Panc1 (cell line): Measurements from ENCODE around the gene VWA8. TPM values are rescaled to one million over a fixed set of nuclear protein-coding genes. Genes with fewer than 3 reads are reported as not detected.

Source experiments
- ATAC-seq: fragments of 200-7000 bp; cut with Tn5 transposase; 2 replicates; pipeline ENCODE4 v1.9.1; 2020; ENCODE audit warnings: mild to moderate bottlenecking, moderate library complexity
- BruUV-seq: library from RNA; stranded (reverse); fragments of 400-500 nt; replicated peaks from 2 replicates; lab custom pipeline; 2021; lab: Mats Ljungman, UMichigan
- CTCF ChIA-PET: fragments of 300-600 bp; sonication (Branson Sonifier 250); formaldehyde crosslinking; loops from one replicate; lab custom pipeline; 2022; ENCODE audit warnings: antibody characterized with exemption; lab: Charles Lee
- POLR2A ChIA-PET: fragments of 300-600 bp; sonication (Branson Sonifier 250); formaldehyde crosslinking; loops from one replicate; lab custom pipeline; 2022; ENCODE audit warnings: antibody characterized with exemption; lab: Charles Lee
- DNase-seq: peaks from one replicate; pipeline ENCODE4 v3.0.0-alpha.2; 2010; ENCODE audit warnings: low read depth, low spot score
- H3K27ac ChIP-seq: 2 replicates; pipeline ENCODE4 v1.5.1; 2011; ENCODE audit warnings: mild to moderate bottlenecking, low read length, inconsistent platforms
- H3K27me3 ChIP-seq: fragments of 200-500 bp; sonication (Bioruptor generic); 2 replicates; pipeline ENCODE4 v1.6.0; 2014; ENCODE audit warnings: low read length, inconsistent platforms; ENCODE audit not compliant: control insufficient read depth, insufficient read depth
- H3K36me3 ChIP-seq: fragments of 200-500 bp; sonication (Bioruptor generic); 2 replicates; pipeline ENCODE4 v1.5.1; 2014; ENCODE audit warnings: inconsistent platforms, mild to moderate bottlenecking, low read length, moderate library complexity; ENCODE audit not compliant: control insufficient read depth, insufficient read depth
- H3K4me1 ChIP-seq: 2 replicates; pipeline ENCODE4 v1.5.1; 2011; ENCODE audit warnings: inconsistent platforms, mild to moderate bottlenecking, low read length, moderate library complexity; ENCODE audit not compliant: control insufficient read depth, insufficient read depth
- H3K4me3 ChIP-seq, 2 experiments: 2 replicates each; pipeline ENCODE4 v1.5.1; 2011 to 2012; ENCODE audit warnings: low read depth in 2 of 2, low read length in 2 of 2, mild to moderate bottlenecking in 2 of 2, inconsistent platforms in 1 of 2, moderate library complexity in 1 of 2
- H3K9me3 ChIP-seq: fragments of 200-500 bp; sonication (Bioruptor generic); 2 replicates; pipeline ENCODE4 v1.5.1; 2014; ENCODE audit warnings: low read depth, mild to moderate bottlenecking, inconsistent platforms, low read length, moderate library complexity; ENCODE audit not compliant: control insufficient read depth, insufficient read depth
- POLR2AphosphoS5 ChIP-seq: IDR thresholded peaks from 2 replicates; pipeline ENCODE4 v1.6.1; 2012; ENCODE audit warnings: mild to moderate bottlenecking, low read depth, low read length, moderate library complexity
- SIN3A ChIP-seq: IDR thresholded peaks from 2 replicates; pipeline ENCODE4 v1.6.1; 2012; ENCODE audit warnings: low read depth, mild to moderate bottlenecking, low read length, moderate library complexity, borderline replicate concordance; ENCODE audit not compliant: insufficient read depth
- TCF7L2 ChIP-seq: IDR thresholded peaks from 2 replicates; pipeline ENCODE4 v1.6.1; 2011; ENCODE audit warnings: mild to moderate bottlenecking, low read depth, low read length, inconsistent platforms
- in situ Hi-C: cut with HindIII; loops from 2 replicates; pipeline ENCODE4 v1.10.0; 2016; ENCODE audit warnings: low sequenced_read_pairs, low pct_unique_long_range_greater_than_20kb
- intact Hi-C: fragments of 100-400 bp; cut with micrococcal nuclease; formaldehyde crosslinking; loops from one replicate; pipeline ENCODE4 v1.10.0; 2022; ENCODE audit not compliant: unreplicated experiment
- total RNA-seq: library from RNA; stranded (reverse); gene quantifications from one replicate; pipeline ENCODE4 v1.2.1, GENCODE V29; 2021; ENCODE audit not compliant: unreplicated experiment
- TF ChIP-seq, protein P1 (sequence below): fragments of 450-650 bp; IDR thresholded peaks from 2 replicates; pipeline ENCODE4 v1.5.1; 2017; ENCODE audit warnings: mild to moderate bottlenecking
- TF ChIP-seq, protein P2 (sequence below), 2 experiments: IDR thresholded peaks; 2 replicates each; pipeline ENCODE4 v1.6.1; 2011 to 2012; ENCODE audit warnings: low read depth in 2 of 2, control low read depth in 1 of 2, low read length in 1 of 2, mild to moderate bottlenecking in 1 of 2, moderate library complexity in 1 of 2; ENCODE audit not compliant: insufficient read depth in 1 of 2

The VWA8 gene
- total RNA-seq, 1 experiment from 2014 or later = 11.2 TPM

DNA sequence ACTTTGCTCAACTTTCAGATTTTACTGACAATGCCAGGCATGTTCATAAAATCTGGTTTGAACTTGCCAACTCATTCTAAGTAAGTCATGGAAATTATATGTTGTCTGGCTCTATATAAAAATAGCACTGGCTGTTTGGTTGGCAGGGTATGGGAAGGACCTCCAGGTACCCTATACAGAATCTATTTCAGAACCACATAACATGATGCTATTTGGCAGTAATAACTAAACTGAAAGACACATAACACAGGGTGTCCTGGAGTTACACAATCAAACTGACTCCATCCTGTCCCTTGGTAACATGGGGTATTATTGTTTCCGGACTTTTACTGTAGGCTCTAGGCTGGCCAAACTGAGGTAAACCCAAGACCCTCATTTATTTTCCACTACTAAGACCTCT, 254.8 kb downstream of the VWA8 start:
- CTCF ChIA-PET = no interaction called here
- DNase-seq (no peak), ATAC-seq (no peak)
- intact Hi-C loops (no loop called here), in situ Hi-C loops (no loop called here)
- no peaks in the 10 kb centered on the region for H3K9me3 ChIP-seq
- no peaks in the 10 kb centered on the region for H3K4me1 ChIP-seq
- H3K27ac ChIP-seq = no peak overlapping the region
- TF ChIP-seq, protein P1, sequence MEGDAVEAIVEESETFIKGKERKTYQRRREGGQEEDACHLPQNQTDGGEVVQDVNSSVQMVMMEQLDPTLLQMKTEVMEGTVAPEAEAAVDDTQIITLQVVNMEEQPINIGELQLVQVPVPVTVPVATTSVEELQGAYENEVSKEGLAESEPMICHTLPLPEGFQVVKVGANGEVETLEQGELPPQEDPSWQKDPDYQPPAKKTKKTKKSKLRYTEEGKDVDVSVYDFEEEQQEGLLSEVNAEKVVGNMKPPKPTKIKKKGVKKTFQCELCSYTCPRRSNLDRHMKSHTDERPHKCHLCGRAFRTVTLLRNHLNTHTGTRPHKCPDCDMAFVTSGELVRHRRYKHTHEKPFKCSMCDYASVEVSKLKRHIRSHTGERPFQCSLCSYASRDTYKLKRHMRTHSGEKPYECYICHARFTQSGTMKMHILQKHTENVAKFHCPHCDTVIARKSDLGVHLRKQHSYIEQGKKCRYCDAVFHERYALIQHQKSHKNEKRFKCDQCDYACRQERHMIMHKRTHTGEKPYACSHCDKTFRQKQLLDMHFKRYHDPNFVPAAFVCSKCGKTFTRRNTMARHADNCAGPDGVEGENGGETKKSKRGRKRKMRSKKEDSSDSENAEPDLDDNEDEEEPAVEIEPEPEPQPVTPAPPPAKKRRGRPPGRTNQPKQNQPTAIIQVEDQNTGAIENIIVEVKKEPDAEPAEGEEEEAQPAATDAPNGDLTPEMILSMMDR = no peak
- BruUV-seq = no TSS peak
- H3K36me3 ChIP-seq = no peaks in the 10 kb centered on the region
- no peak overlapping the region for H3K4me3 ChIP-seq
- no peaks in the 10 kb centered on the region for H3K27me3 ChIP-seq
- POLR2A ChIA-PET = no interaction called here

DNA sequence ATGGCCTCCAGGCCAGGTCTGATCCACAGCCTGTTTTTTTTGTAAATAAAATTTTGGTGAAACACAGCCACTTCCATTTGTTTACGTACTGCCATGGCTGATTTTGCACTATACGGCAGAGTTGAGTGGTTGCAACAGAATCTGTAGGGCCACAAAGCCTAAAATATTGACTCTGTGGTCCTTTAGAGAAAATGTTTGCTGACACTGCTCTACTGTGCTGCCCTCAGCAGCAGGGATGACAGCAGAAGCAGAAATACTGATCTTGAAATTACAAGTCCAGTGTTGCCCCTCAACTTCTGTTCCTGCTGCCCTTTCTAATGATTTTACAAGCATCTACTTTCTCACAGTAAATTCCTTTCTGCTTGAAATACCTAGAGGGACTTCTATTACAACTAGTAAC, 258.4 kb downstream of the VWA8 start:
- DNase-seq = no peak
- Histone ChIP-seq H3K4me1 (no peaks in the 10 kb centered on the region), H3K9me3 (no peaks in the 10 kb centered on the region), H3K4me3 (no peak overlapping the region), H3K27me3 (no peaks in the 10 kb centered on the region), H3K36me3 (no peaks in the 10 kb centered on the region), H3K27ac (no peak overlapping the region)
- no TSS peak for BruUV-seq
- in situ Hi-C loops (no loop called here), intact Hi-C loops (no loop called here)
- no peak for ATAC-seq
- TF ChIP-seq, protein P2, sequence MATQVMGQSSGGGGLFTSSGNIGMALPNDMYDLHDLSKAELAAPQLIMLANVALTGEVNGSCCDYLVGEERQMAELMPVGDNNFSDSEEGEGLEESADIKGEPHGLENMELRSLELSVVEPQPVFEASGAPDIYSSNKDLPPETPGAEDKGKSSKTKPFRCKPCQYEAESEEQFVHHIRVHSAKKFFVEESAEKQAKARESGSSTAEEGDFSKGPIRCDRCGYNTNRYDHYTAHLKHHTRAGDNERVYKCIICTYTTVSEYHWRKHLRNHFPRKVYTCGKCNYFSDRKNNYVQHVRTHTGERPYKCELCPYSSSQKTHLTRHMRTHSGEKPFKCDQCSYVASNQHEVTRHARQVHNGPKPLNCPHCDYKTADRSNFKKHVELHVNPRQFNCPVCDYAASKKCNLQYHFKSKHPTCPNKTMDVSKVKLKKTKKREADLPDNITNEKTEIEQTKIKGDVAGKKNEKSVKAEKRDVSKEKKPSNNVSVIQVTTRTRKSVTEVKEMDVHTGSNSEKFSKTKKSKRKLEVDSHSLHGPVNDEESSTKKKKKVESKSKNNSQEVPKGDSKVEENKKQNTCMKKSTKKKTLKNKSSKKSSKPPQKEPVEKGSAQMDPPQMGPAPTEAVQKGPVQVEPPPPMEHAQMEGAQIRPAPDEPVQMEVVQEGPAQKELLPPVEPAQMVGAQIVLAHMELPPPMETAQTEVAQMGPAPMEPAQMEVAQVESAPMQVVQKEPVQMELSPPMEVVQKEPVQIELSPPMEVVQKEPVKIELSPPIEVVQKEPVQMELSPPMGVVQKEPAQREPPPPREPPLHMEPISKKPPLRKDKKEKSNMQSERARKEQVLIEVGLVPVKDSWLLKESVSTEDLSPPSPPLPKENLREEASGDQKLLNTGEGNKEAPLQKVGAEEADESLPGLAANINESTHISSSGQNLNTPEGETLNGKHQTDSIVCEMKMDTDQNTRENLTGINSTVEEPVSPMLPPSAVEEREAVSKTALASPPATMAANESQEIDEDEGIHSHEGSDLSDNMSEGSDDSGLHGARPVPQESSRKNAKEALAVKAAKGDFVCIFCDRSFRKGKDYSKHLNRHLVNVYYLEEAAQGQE (IDR thresholded peaks at IDR 0.05; ENCODE audit: insufficient read depth in 1 of 2, low read depth in 2 of 2, low read length in 1 of 2) = no peak
- TF ChIP-seq, protein P1 = no peak
- TF ChIP-seq TCF7L2 (no peak), POLR2AphosphoS5 (no peak), SIN3A (no peak)
- CTCF ChIA-PET = no interaction called here
- POLR2A ChIA-PET = no interaction called here

DNA sequence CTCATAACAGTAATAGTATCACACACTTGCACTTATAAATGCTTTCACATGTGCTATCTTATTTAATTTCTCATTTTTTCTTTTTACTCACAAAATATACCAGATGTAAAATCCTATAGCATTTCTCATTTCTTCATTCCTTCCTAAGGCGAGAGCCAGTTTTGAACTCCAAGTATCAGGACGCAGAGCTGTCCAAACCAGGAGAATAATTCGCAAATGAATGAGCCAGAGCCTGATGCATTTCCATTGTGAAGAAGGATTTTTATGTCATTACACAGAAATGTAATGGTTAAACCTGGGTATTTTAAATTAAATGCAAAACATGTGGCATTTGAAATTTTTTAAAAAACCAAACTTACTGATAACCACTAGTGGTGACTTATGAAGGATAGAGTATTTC, 259.2 kb downstream of the VWA8 start:
- ChIA-PET POLR2A (no interaction called here), CTCF (no interaction called here)

More for the DNA sequence above, 259.2 kb downstream of the VWA8 start:
- TF ChIP-seq POLR2AphosphoS5 (no peak), SIN3A (no peak), TCF7L2 (no peak)
- TF ChIP-seq, protein P2 (IDR thresholded peaks at IDR 0.05; ENCODE audit: insufficient read depth in 1 of 2, low read depth in 2 of 2, low read length in 1 of 2) = no peak
- TF ChIP-seq, protein P1 = no peak
- H3K4me3 ChIP-seq = no peak overlapping the region
- no TSS peak for BruUV-seq
- in situ Hi-C loops (no loop called here), intact Hi-C loops (no loop called here)
- H3K27me3 ChIP-seq = no peaks in the 10 kb centered on the region
- no peaks in the 10 kb centered on the region for H3K36me3 ChIP-seq
- H3K9me3 ChIP-seq = no peaks in the 10 kb centered on the region
- no peak overlapping the region for H3K27ac ChIP-seq
- DNase-seq (no peak), ATAC-seq (no peak)
- H3K4me1 ChIP-seq = no peaks in the 10 kb centered on the region; the same call in 1 of the 2 replicates
